ENCODE data around the gene POLR1H. TPM values are rescaled to one million over a fixed set of nuclear protein-coding genes. Genes with fewer than 3 reads are reported as not detected.

POLR1H gene
- total RNA-seq, 1 experiment from 2014 or later, result 31.9 TPM

- no peak overlapping the region for H3K4me3 Mint-ChIP-seq
- Histone ChIP-seq H4K20me1 (ENCODE audit: control insufficient read depth, insufficient read depth, insufficient read length) (no peaks in the 10 kb centered on the region), H3K4me2 (ENCODE audit: insufficient read depth, insufficient read length, low read length) (no peak overlapping the region), H2AK5ac (ENCODE audit: insufficient read length, low read length) (no peak overlapping the region), H3K14ac (ENCODE audit: insufficient read depth, low read length) (no peak overlapping the region), H2BK5ac (ENCODE audit: insufficient read length, low read length) (no peak overlapping the region), H3K23me2 (ENCODE audit: insufficient read length, low read depth, low read length, poor library complexity, severe bottlenecking) (no peaks in the 10 kb centered on the region), H3K9ac (ENCODE audit: extremely low read depth, insufficient read length, low read length) (no peak overlapping the region), H4K8ac (replicated peaks; ENCODE audit: insufficient read length, low read depth, low read length) (no peak overlapping the region), H2BK20ac (ENCODE audit: low read depth, low read length, poor library complexity, severe bottlenecking) (no peak overlapping the region), H3K27me3 (ENCODE audit: insufficient read depth, low read length) (no peaks in the 10 kb centered on the region; the same call in 1 of the 2 replicates), H4K5ac (ENCODE audit: insufficient read length, low read depth, low read length) (no peak overlapping the region), H2BK15ac (ENCODE audit: low read depth, low read length) (no peak overlapping the region), H3K56ac (ENCODE audit: insufficient read length, low read depth, low read length) (no peak overlapping the region), H2BK12ac (ENCODE audit: insufficient read length, low read depth, low read length) (no peak overlapping the region), H3K18ac (ENCODE audit: insufficient read length, low read depth, low read length) (no peak overlapping the region), H2BK120ac (ENCODE audit: low read depth, low read length, poor library complexity, severe bottlenecking) (no peak overlapping the region), H3T11ph (ENCODE audit: low read length) (no peak overlapping the region), H3K79me2 (ENCODE audit: insufficient read depth, low read length) (0 out of 2 replicates have a peak, but pooled peaks cover 2% of the 10 kb centered on the region), H3K79me1 (ENCODE audit: insufficient read depth, low read depth, low read length, poor library complexity, severe bottlenecking) (no peaks in the 10 kb centered on the region), H3K4ac (ENCODE audit: low read depth, low read length) (no peak overlapping the region), H3K27ac (ENCODE audit: insufficient read length, low read depth, low read length) (no peak overlapping the region), H3K4me1 (ENCODE audit: insufficient read depth, low read length) (no peaks in the 10 kb centered on the region), H3K23ac (ENCODE audit: insufficient read length, low read depth, low read length) (no peak overlapping the region), H2AFZ (ENCODE audit: low read length) (no peak overlapping the region), H3K9me3 (ENCODE audit: control insufficient read depth, low read depth, low read length) (no peaks in the 10 kb centered on the region), H4K91ac (ENCODE audit: insufficient read length, low read depth, low read length) (no peak overlapping the region)
- H3K27ac Mint-ChIP-seq, result no peak overlapping the region
- H3K4me1 Mint-ChIP-seq, result no peaks in the 10 kb centered on the region
- no peaks in the 10 kb centered on the region for H3K36me3 Mint-ChIP-seq (ENCODE audit: insufficient read depth in 1 of 3, low read depth in 3 of 3)
- no peak for DNase-seq
- no CpG with 5 or more reads among the region's 27 CpGs for WGBS (ENCODE audit: extremely low coverage, insufficient read length, low lambda C conversion rate)
- TF ChIP-seq CTCF (conservative IDR thresholded peaks at IDR 0.05), result no peak
- no peaks in the 10 kb centered on the region for H3K9me3 Mint-ChIP-seq
- peaks cover 81% of the 10 kb centered on the region for H3K27me3 Mint-ChIP-seq (ENCODE audit: low read depth)
Observed at GRCh38 chr6:30111266-30111856, 50.3 kb downstream of the POLR1H start.

Data from H9 (cell line).